Eye (tissue), 1 donor: Measurements from ENCODE around the gene RAB7B.
"Not testable (repeated sequence)": the region's sequence is repeated elsewhere in the genome, so short reads cannot be mapped to it uniquely, and the experiment has no call there.

ENCODE experiments used
- DNase-seq: peaks from one replicate; pipeline ENCODE4 v3.0.0-alpha.2; 2015

RAB7B gene, protein sequence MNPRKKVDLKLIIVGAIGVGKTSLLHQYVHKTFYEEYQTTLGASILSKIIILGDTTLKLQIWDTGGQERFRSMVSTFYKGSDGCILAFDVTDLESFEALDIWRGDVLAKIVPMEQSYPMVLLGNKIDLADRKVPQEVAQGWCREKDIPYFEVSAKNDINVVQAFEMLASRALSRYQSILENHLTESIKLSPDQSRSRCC

DNA sequence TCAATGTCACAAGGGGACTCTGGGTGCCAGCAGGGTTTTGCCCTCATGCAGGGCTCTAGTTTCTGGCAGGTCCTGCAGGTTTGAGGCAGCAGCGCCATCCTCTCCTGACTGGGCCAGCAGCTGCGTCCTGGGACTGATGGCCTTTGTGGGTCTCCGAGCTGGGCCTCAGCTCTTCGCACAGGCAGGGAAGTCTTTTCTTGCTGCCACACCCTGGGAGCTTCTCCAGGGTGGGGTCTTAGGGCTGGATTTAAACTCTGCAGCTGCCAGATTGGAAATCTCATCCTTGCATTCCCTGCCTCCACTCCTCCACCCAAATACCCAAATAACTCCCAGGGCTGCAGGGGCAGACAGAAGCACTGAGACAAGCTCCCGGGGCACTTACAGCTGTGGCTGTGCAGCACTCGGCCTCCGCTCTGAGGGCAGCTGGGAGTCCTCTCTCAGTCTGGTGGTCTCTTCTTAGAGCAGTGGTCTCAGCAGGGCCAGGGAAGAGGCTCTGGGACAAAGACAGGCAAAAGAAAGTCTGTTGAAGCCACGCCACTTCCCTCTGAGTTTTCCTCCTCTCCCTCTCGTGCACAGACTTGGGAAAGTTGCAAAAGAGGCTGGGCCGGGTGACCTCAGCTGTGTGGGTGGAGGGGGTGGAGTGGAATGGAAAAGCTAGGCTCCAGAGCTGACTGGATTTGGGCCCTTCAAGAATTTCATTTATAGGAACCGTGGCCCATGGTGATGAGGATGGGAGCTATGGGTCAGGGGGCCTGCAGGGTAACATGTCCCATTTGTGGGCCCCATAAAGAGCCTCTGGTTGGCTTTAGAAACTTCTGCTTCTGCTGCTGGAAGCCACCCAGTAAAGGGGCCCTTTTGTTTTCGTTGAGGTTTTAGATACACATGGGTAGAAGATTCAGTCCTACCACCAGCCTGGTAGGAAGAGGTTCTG is at the start of gene RAB7B:
Gene RAB7B, minus strand, starts transcription at position 525 of the 931 bp plus-strand sequence. CDS start 9,260 bp downstream, outside the sequence.
- DNase-seq, result peak; percentile 43

GRCh38 chr1:206052231-206052865 is 49.2 kb upstream of the RAB7B start:
- DNase-seq, result not testable (repeated sequence)

DNA sequence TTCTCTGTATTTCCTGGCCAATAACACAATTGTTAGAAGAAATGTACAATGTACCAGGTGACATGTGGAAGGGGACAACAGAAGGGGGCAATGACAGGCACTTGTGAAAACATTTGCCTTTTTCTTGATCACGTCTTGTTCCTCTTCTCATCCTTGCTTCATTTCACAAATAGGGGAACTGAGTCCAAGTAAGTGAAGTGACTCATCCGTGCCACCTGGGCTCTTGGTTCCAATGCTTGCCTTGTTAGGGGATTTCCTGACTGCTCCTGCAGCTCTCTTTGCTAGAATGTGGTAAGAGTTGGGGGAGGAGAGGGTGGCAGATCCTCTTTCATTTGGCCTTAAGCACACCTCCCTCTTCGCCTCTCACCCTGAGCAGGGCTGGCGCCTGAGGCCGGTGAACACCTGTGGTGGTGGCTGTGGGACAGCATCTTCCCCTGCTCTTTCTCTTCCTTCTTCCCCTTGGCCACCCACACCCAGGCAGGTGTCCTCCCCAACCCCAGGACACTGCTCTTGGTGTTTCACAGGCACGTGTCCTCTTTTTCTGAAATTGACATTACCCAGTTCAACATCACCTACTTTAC is 47.5 kb upstream of the RAB7B start:
- no peak for DNase-seq

GRCh38 chr1:206049919-206050600 is 46.9 kb upstream of the RAB7B start:
- DNase-seq, result no peak

- no peak for DNase-seq
These were observed 46.1 kb upstream of the RAB7B start for GRCh38 chr1:206049293-206049692.

GRCh38 chr1:206048582-206048981 is 45.4 kb upstream of the RAB7B start:
- no peak for DNase-seq

DNA sequence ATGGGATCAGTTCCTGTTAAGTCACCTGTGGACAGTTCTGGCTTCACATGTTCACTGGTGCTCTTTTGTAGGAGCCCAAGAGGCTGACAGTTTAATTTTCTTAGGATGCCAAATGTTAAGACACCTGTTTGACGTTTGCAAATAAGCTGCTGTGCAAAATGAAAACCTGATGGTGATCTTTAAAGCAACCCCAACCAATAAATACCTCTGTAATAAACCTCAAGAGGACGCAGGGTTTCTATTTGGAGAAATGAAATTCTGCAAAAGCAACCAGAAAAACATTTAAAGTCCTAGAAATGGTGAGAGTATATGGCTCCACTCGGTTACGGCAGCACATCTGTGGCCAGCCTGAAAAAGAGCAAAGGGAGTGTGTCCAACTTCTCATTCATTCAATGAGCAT is 44.1 kb upstream of the RAB7B start:
- DNase-seq, result no peak

DNA sequence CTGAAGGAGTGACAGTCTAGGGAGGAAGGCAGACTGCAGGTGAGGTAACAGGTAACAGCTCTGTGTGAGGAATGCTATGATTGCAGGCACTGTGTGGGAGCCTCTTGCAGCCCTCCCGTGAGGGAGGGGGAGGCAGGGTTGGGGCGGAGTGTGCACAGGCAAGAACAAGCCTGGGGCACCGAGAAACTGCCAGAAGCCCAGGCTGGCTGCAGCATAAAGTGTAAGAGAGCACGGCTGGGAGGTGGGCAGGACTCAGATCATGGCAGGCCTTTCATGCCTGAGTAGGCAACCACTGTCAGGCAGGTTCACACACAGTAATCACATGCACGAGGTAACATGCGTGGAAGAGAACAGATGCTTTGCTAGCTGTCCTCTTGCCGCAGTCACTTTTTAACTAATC is 38.4 kb upstream of the RAB7B start:
- peak; percentile 66 for DNase-seq

DNA sequence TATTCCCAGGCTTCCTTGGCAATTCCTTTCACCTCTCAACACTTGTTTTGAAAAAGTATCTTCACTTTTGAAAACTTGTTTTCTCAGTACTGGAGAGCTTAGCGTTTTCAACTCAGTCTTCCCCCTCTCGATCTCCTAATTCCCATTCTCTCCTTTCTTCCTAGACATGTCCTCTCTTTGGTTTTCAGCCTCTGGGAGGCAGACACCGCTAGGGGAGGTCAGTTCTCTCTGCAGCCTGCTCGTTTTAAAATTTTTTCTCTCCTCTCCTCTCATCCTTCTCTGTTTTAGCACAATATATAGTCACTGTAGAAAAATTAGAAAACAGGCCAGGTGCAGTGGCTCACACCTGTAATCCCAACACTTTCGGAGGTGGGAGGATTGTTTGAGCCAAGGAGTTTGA is 37.1 kb upstream of the RAB7B start:
- peak; percentile 23 for DNase-seq

DNA sequence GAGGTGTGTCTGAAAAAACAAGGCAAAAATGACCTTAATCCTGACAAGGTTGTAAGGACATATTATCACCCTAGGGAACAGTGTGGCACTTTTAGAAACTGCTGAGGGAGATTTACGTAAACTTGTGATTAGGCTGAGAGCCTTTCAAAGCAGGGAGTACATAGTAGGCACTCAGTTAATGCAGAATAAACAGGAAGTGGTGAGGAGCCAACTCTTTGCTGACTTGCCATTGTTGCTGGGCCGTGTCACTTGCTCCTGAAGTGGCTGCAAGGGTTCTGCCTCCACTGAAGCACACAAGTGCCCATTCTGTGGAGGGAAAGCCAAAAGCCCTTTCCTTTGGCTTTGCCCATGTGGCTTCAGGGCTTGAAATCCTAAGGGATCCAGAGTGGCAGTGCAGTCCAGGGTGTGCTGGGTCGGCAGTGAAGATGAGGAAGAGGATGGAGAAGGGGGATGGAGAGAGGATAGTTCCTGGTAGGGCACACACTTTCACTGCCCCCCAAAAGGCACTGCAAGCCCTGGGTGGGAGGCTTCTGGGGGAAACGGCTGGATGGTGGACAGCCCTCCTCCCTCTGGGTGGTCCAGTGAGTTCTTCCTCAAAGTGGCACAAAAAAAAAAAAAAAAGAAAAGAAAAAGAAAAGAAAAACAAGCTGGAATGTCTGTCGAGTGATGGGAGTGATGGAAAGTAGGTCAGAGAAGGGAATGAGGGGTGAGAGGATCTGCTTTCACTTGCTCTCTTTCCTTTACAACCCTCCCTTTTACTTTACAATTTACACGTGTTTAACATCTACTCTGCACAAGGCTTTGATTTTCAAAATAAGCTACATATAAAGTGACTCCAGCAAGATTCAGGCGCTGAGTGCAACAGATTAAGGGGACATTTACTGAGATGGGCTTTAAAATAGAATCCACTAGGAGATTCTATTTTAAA is 36.1 kb upstream of the RAB7B start:
- DNase-seq, result peak; percentile 50

DNA sequence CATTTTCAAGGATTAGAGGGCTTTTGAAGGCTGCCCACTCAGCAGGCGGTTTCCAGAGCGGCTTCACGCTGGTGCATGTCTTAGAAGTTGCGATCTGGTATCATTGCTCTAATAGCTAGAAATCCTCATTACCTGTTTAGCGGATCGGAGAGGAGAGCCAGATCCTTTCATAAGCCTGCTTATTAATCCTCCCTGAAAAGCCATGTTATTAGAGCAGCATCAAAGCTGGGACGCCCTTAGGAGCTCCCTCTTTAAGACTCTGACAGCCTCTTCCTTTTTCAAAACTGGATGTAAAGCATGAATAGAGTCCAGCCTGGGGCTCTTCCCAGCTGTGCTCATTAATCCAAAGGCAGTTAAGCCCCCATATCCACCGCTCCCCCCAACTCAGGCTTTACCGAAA is 34.4 kb upstream of the RAB7B start:
- peak; percentile 79 for DNase-seq

DNA sequence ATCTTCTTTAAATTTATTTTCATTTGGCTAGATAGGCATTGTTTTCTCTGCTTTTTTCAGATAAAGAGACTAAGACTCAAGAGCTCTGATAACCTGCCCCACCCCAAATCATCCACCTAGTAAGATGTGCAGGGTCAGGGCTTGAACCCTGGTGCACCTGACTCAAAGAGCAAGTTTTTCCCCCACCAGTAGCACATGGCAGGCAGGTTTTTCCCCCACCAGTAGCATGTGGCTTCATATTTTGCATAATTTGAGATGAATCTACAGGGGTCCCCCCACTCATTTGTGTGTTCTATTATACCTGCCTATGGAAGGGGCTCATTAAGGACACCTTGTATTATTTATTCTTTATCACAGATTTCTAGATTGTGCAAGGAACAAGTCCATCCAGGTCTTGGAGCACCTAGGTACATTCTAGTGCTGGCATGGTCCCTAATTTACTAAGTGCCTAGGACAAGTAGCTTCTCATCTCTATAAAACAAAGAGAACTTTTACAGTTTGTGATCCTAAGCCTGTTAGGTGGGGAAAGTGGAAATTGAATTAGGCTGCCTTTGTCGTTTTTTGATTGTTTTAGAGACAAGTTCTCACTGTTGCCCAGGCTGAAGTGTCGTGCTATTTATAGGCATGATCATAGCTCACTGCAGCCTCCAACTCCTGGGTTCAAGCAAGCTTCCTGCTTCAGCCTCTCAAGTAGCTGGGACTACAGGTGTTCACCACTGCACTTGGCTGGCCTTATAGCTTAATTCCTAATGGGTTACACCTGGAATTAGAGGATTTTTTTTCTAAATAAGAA is 33.7 kb upstream of the RAB7B start:
- DNase-seq, result peak; percentile 46

DNA sequence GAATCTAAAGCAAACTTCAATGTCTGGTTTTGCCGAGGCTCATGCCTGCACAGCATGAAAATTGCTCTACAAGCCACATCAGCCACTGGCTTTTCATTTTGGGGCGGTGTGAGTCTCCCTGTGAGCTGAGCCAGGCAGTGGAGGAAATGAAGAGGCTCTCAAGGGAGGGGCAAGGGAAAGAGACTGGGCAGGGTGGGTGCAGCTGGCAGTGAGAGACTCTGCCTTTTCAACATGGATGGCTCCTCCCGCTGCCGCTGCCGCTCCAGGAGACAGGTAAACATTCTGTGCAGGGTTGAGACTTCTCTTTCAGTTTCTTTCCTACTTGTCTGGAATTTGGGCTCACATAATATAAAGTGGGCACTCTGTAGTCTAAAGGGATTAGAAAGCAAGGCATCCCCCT is 31.8 kb upstream of the RAB7B start:
- no peak for DNase-seq

DNA sequence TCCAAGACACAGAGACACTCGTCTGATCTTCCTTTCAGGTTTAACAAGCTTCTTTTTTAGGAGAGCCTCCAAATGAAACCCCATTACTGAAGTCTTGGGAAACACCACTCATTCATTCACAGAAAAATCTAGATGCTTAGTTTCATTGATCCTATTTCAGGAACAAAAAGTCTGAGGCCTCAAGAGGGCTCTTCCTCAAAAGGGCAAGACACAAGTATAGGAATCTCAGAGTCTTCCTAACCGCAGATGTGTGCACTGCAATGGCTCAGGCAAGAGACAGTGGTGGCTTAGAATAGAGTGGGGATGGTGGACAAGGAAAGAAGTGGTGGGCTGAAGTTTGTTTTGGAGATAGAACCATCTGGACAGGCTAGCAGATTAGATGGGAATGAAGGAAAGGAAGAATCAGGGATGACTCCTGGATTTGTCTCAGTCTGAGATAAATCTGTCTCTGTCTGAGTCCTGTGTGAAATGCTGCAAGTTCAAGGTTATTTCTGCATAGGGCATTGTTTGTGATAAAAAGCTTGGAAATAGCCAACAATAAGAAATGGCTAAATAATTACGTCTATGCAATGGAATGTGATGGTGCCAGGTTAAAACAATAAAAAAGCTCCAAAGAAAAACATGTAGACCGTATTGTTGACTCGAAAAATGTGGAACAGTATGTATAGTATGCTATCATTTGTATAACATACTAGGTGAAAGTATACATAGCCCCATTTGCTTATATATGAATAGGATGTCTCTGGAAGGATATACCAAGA is 29.4 kb upstream of the RAB7B start:
- no peak for DNase-seq

GRCh38 chr1:206030714-206031113 is 27.5 kb upstream of the RAB7B start:
- peak; percentile 86 for DNase-seq

GRCh38 chr1:206030191-206030590 is 27.0 kb upstream of the RAB7B start:
- DNase-seq, result no peak

DNA sequence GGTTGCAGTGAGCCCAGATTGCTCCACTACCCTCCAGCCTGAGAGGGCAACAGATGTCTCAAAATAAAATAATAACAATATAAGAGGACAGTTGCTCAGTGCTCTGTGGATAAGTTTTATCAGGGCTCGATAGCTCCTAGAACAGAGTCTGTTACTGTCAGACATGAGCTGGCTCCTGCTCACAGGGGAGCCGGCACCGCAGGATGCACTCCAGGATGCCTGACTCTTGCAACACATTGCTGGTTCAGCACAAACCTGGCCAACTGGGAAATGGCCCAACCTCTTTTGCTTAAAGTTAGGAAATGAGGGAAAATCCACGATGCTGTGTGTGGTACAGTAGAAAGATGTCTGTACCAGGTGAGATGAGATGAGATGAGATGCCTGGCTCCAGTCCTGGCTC is 26.3 kb upstream of the RAB7B start:
- no peak for DNase-seq

DNA sequence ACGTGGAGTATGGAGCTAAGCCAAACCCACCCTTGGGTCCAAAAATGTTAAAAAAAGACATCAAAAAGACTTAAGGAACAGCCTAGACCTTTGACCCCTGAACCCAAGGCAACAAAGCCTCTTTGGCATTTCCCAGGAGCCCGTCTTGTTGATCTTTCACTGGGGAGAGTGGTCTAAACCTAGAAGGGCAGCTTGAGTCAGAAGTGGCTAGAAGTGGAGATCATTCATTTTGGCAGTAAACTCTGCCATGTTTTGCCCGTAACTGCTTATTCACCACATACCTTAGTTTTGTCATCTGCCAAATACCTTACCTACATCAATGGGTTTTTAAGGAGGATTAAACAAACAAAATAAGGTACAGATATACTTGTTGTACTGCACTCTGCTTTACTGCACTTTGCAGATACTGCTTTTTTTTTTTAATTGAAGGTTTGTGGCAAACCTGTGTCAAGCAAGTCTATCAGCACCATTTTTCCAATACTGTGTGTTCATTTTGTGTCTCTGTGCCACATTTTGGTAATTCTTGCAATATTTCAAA is 22.2 kb upstream of the RAB7B start:
- DNase-seq, result no peak

DNA sequence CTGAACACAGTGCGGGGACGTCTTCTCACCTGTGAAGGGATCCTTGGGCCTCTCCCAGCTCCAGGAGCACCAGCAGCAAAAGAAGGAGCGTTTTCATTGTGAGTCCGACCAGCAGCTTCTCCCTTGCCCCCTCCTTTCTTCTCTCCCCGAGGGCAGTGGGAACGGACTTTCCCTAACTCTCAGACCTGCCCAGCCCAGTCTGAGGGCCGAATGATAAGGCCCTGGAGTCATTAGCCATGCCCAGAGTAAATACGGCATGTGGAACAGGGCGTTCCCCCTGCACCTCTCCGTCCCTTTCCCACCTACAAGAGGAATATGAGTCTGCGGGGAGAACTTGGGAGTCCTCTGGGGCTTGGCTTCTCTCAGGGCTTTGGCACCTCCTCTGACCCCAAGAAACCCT is 20.5 kb upstream of the RAB7B start, which contains the start of gene CTSE:
Gene CTSE, minus strand, starts transcription at position 201 of the 400 bp plus-strand sequence. Its CDS starts 104 bp downstream, at position 97.
- DNase-seq, result no peak

DNA sequence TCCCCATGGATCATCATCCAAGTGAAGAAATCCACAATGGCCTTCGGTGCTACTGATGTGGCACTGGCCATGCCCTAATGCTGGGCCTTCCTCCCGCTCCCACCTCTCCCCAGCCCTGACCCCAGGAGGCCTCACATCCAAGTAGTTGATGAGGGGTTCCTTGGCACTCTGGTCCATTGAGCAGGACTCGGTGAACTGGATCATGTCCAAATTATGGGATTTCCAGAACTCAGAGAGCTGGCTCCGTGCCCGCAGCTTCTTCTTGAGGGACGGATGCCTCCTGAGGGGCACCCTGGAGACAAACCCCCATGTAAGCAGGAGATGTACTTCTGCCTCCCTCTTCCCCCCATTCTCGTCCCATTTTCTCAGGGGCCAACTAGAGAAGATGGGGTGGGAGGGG is 19.6 kb upstream of the RAB7B start:
- DNase-seq, result no peak
